Activated naive CD8-positive, alpha-beta T cell treated with anti-CD3 and anti-CD28 coated beads, Interleukin-2, amount 10 ng/mL, durations not matched to agents 7 days and 5 days (primary cell): ENCODE results near the gene POLR2J2. TPM values are rescaled to one million over a fixed set of nuclear protein-coding genes. Genes with fewer than 3 reads are reported as not detected.
"Not testable (repeated sequence)": the region's sequence is repeated elsewhere in the genome, so short reads cannot be mapped to it uniquely, and the experiment has no call there.

Experiments
- ATAC-seq: fragments of 150-1000 bp; cut with Tn5 transposase; one replicate; pipeline ENCODE4 v1.10.0; 2021; ENCODE audit warnings: low read depth, moderate library complexity
- POLR2A ChIA-PET: fragments of 350-600 bp; sonication (Branson Sonifier 250); formaldehyde crosslinking; loops from one replicate; lab custom pipeline; 2021; ENCODE audit warnings: antibody characterized with exemption; lab: Charles Lee
- DNase-seq: peaks from one replicate; pipeline ENCODE4 v3.0.0; 2021
- H3K27ac Mint-ChIP-seq: one replicate; pipeline ENCODE4 v1.8.0; 2022; ENCODE audit warnings: mild to moderate bottlenecking, mixed read lengths
- H3K27me3 Mint-ChIP-seq: one replicate; pipeline ENCODE4 v1.8.0; 2022; ENCODE audit warnings: mild to moderate bottlenecking, moderate library complexity, mixed read lengths
- H3K36me3 Mint-ChIP-seq: one replicate; pipeline ENCODE4 v1.8.0; 2021; ENCODE audit warnings: mild to moderate bottlenecking, mixed read lengths
- H3K4me1 Mint-ChIP-seq: one replicate; pipeline ENCODE4 v1.8.0; 2021; ENCODE audit warnings: mixed read lengths
- H3K4me3 Mint-ChIP-seq: one replicate; pipeline ENCODE4 v1.8.0; 2022; ENCODE audit warnings: mild to moderate bottlenecking, moderate library complexity, mixed read lengths
- H3K9me3 Mint-ChIP-seq: one replicate; pipeline ENCODE4 v1.8.0; 2021; ENCODE audit warnings: mixed read lengths
- total RNA-seq, 2 experiments: library from RNA; stranded (reverse); gene quantifications; one replicate each; pipeline ENCODE4 v1.2.3, GENCODE V29; 2021

POLR2J2 gene
- total RNA-seq, 2 experiments from 2014 or later = 19.0 to 20.8 TPM

GRCh38 chr7:102638848-102639247, 32.6 kb downstream of the POLR2J2 start:
- H3K36me3 Mint-ChIP-seq, H3K4me3 Mint-ChIP-seq, ATAC-seq, H3K27me3 Mint-ChIP-seq, H3K27ac Mint-ChIP-seq, POLR2A ChIA-PET, H3K4me1 Mint-ChIP-seq, DNase-seq, H3K9me3 Mint-ChIP-seq: not testable (repeated sequence)

DNA sequence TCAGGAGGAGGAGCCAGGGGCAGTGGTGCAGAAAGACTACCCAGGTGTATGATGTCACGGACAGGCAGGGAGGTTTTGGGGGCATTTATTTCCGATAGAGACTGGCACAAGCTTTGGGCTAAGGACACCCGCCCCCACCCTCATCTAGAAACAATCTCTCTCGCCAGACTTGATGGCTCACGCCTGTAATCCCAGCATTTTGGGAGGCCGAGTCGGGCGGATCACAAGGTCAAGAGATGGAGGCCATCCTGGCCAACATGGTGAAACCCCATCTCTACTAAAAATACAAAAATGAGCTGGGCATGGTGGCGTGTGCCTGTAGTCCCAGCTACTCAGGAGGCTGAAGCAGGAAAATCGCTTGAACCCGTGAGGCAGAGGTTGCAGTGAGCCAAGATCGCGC, 34.5 kb downstream of the POLR2J2 start:
- H3K27ac Mint-ChIP-seq, H3K27me3 Mint-ChIP-seq, DNase-seq, H3K4me3 Mint-ChIP-seq, POLR2A ChIA-PET, H3K4me1 Mint-ChIP-seq, H3K36me3 Mint-ChIP-seq, ATAC-seq, H3K9me3 Mint-ChIP-seq: not testable (repeated sequence)

DNA sequence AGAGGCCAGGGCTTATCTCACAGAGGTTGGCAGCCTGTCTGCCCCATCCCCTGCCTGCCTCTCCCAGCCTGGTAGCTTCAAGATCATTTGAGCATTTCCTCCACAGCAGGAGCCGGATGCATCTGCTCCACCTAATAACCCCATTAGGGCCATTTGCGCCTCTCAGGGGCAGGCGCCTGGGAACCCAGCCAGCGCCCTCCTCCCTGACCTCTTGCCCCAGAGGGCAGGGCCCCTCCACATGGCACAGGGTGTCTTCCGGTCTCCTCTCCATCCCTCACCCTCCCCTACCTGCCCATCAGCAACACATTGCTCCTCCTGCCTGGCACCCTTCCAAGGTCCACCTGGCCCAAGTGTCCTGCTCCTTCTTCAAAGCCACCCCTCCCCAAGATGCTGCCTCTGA, 36.1 kb downstream of the POLR2J2 start:
- H3K4me3 Mint-ChIP-seq, H3K9me3 Mint-ChIP-seq, H3K27me3 Mint-ChIP-seq, DNase-seq, H3K4me1 Mint-ChIP-seq, H3K36me3 Mint-ChIP-seq, H3K27ac Mint-ChIP-seq, POLR2A ChIA-PET, ATAC-seq: not testable (repeated sequence)

GRCh38 chr7:102634299-102634698, 37.2 kb downstream of the POLR2J2 start:
- POLR2A ChIA-PET, H3K9me3 Mint-ChIP-seq, H3K27me3 Mint-ChIP-seq, H3K4me1 Mint-ChIP-seq, H3K36me3 Mint-ChIP-seq, ATAC-seq, H3K4me3 Mint-ChIP-seq, DNase-seq, H3K27ac Mint-ChIP-seq: not testable (repeated sequence)

- POLR2A ChIA-PET, H3K36me3 Mint-ChIP-seq, H3K9me3 Mint-ChIP-seq, ATAC-seq, H3K4me1 Mint-ChIP-seq, H3K4me3 Mint-ChIP-seq, DNase-seq, H3K27ac Mint-ChIP-seq, H3K27me3 Mint-ChIP-seq: not testable (repeated sequence)
These were observed 40.8 kb downstream of the POLR2J2 start for GRCh38 chr7:102630622-102631021.

DNA sequence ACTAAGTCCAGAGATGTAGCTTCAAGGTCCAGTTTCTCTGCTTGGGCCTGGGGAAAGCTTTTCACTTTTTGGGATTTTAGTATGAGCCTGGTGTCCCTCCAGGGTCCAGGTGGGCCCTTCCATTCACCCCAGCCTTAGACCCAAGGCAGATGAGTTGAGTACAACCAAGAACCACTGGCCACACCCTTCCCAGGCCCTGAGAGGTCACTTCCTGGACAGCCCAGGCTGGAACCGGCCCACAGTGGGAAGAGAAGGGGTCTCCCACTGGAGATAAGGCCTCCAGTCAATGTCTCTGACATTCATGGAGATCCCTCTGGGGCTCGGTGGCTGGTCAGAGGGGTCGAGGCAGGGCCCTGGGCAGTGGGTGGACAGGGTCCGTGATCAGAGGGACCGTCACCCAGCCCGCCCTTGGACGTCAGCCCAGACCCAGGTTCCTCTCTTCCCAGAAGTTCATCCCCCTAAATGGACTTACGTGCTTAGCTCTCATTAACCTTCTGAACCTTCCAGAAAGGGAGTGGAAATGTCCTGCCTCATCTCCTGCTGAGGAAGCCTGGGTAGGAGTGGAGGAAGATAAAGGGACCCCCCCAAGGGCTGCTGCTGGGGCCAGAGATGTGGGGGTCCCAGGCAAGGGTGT, 44.1 kb downstream of the POLR2J2 start:
- H3K4me1 Mint-ChIP-seq, H3K27me3 Mint-ChIP-seq, H3K4me3 Mint-ChIP-seq, H3K9me3 Mint-ChIP-seq, H3K36me3 Mint-ChIP-seq, DNase-seq, ATAC-seq, POLR2A ChIA-PET, H3K27ac Mint-ChIP-seq: not testable (repeated sequence)

DNA sequence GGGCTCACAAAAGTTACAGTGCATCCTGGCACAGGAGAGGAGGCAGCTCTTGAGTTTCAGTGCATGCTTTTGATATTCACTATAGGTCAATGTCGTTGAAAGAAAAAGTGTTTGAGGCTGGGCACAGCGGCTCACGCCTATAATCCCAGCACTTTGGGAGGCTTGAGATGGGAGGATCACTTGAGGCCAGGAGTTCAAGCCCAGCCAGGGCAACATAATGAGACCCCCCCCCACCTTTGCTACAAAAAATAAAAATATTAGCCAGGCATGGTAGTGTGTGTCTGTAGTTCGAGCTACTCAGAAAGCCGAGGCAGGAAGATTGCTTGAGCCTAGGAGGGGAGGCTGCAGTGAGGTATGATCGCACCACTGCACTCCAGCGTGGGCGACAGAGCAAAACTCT, 53.3 kb downstream of the POLR2J2 start:
- POLR2A ChIA-PET, DNase-seq, H3K4me1 Mint-ChIP-seq, H3K9me3 Mint-ChIP-seq, H3K27ac Mint-ChIP-seq, H3K36me3 Mint-ChIP-seq, ATAC-seq, H3K27me3 Mint-ChIP-seq, H3K4me3 Mint-ChIP-seq: not testable (repeated sequence)

GRCh38 chr7:102616507-102617125, 54.8 kb downstream of the POLR2J2 start, which contains the start of gene RASA4:
Gene RASA4 (minus strand): TSS chr7:102616756. CDS start chr7:102616689, 67 bp downstream.
- H3K4me1 Mint-ChIP-seq, H3K27me3 Mint-ChIP-seq, H3K27ac Mint-ChIP-seq, H3K36me3 Mint-ChIP-seq, H3K9me3 Mint-ChIP-seq, POLR2A ChIA-PET, H3K4me3 Mint-ChIP-seq: not testable (repeated sequence)
- ATAC-seq = peak; percentile 98
- DNase-seq = peak; percentile 62

Other genes with a start within 250 kb of the POLR2J2 start
- 10 to 100 TPM; 51.9 to 58.3 TPM for gene ORAI2, start 238.1 kb downstream of the POLR2J2 start, total RNA-seq
- 10 to 100 TPM; 12.5 to 14.0 TPM for gene ALKBH4, start 206.8 kb downstream of the POLR2J2 start, total RNA-seq
- 10 to 100 TPM; 14.7 to 15.8 TPM for gene LRWD1, start 206.7 kb downstream of the POLR2J2 start, total RNA-seq
- gene POLR2J, start 192.7 kb downstream of the POLR2J2 start, total RNA-seq = 10 to 100 TPM; 48.3 to 53.6 TPM
- 10 to 100 TPM; 16.2 to 18.0 TPM for gene RASA4B, start 153.9 kb downstream of the POLR2J2 start, total RNA-seq
- 10 to 100 TPM; 20.5 to 20.7 TPM for gene UPK3BL2, start 128.0 kb downstream of the POLR2J2 start, total RNA-seq
- under 1 TPM in 1 of 2 experiments, not detected in 1; 0.28 TPM for gene SPDYE2, start 120.4 kb downstream of the POLR2J2 start, total RNA-seq
- 10 to 100 TPM; 49.0 to 57.2 TPM for gene POLR2J3, start 99.1 kb downstream of the POLR2J2 start, total RNA-seq
- gene RASA4, start 54.9 kb downstream of the POLR2J2 start, total RNA-seq = 10 to 100 TPM; 40.5 to 43.2 TPM
- 10 to 100 TPM; 41.8 to 44.5 TPM for gene UPK3BL1, start 28.9 kb downstream of the POLR2J2 start, total RNA-seq
- gene SPDYE2B, start 21.3 kb downstream of the POLR2J2 start, total RNA-seq = not detected
- 1 to 10 TPM; 9.8 to 9.9 TPM for gene FAM185A, start 77.3 kb upstream of the POLR2J2 start, total RNA-seq
- not detected for gene LRRC17, start 241.3 kb upstream of the POLR2J2 start, total RNA-seq